Measurements from ENCODE around the gene DHX32. TPM values are rescaled to one million over a fixed set of nuclear protein-coding genes. Genes with fewer than 3 reads are reported as not detected.

The DHX32 gene
- total RNA-seq, 4 donors from 2014 or later, result 27.4 to 44.4 (median 32.9) TPM

- TF ChIP-seq, protein P1, sequence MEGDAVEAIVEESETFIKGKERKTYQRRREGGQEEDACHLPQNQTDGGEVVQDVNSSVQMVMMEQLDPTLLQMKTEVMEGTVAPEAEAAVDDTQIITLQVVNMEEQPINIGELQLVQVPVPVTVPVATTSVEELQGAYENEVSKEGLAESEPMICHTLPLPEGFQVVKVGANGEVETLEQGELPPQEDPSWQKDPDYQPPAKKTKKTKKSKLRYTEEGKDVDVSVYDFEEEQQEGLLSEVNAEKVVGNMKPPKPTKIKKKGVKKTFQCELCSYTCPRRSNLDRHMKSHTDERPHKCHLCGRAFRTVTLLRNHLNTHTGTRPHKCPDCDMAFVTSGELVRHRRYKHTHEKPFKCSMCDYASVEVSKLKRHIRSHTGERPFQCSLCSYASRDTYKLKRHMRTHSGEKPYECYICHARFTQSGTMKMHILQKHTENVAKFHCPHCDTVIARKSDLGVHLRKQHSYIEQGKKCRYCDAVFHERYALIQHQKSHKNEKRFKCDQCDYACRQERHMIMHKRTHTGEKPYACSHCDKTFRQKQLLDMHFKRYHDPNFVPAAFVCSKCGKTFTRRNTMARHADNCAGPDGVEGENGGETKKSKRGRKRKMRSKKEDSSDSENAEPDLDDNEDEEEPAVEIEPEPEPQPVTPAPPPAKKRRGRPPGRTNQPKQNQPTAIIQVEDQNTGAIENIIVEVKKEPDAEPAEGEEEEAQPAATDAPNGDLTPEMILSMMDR (IDR thresholded peaks at IDR 0.05 in 4 of 5, conservative IDR thresholded peaks at IDR 0.05 in 1 of 5), result no peak
- TF ChIP-seq POLR2A (IDR thresholded peaks at IDR 0.05), result no peak
- DNase-seq (no peak), ATAC-seq (no peak)
- Histone ChIP-seq H3K4me3 (no peak overlapping the region), H3K27me3 (no peaks in the 10 kb centered on the region), H3K27ac (no peak overlapping the region), H3K9me3 (no peaks in the 10 kb centered on the region), H3K4me1 (no peaks in the 10 kb centered on the region), H3K36me3 (peaks cover 3 to 22% of the 10 kb centered on the region in 2 donors)
- intact Hi-C loops (cut with DNase I; ENCODE audit: low total_unique reads) (no loop called here), in situ Hi-C loops (cut with MboI; ENCODE audit: low sequenced_read_pairs in 4 of 4) (no loop called here)
These were observed 9.8 kb downstream of the DHX32 start for GRCh38 chr10:125871338-125871737.

- Histone ChIP-seq H3K36me3 (peaks cover 0 to 18% of the 10 kb centered on the region in 2 donors), H3K4me1 (no peaks in the 10 kb centered on the region), H3K9me3 (no peaks in the 10 kb centered on the region), H3K27me3 (no peaks in the 10 kb centered on the region), H3K27ac (no peak overlapping the region), H3K4me3 (no peak overlapping the region)
- in situ Hi-C loops (cut with MboI; ENCODE audit: low sequenced_read_pairs in 4 of 4), result no loop called here
- DNase-seq (no peak), ATAC-seq (no peak)
- TF ChIP-seq, protein P1 (IDR thresholded peaks at IDR 0.05 in 4 of 5, conservative IDR thresholded peaks at IDR 0.05 in 1 of 5), result peak; percentile 50 to 82 (median 71)
- no peak for TF ChIP-seq POLR2A (IDR thresholded peaks at IDR 0.05)
- intact Hi-C loops (cut with DNase I; ENCODE audit: low total_unique reads), result no loop called here
These were observed 12.6 kb downstream of the DHX32 start for GRCh38 chr10:125868372-125868975.

GRCh38 chr10:125866421-125867029 lies 14.6 kb downstream of the DHX32 start:
- DNase-seq, result no peak
- Histone ChIP-seq H3K4me3 (no peak overlapping the region), H3K4me1 (no peaks in the 10 kb centered on the region), H3K27ac (no peak overlapping the region), H3K9me3 (no peaks in the 10 kb centered on the region), H3K27me3 (no peaks in the 10 kb centered on the region), H3K36me3 (peaks cover 0 to 18% of the 10 kb centered on the region in 2 donors)
- in situ Hi-C loops (cut with MboI; ENCODE audit: low sequenced_read_pairs in 4 of 4) (no loop called here), intact Hi-C loops (cut with DNase I; ENCODE audit: low total_unique reads) (no loop called here)
- no peak for TF ChIP-seq POLR2A (IDR thresholded peaks at IDR 0.05)
- TF ChIP-seq, protein P1 (IDR thresholded peaks at IDR 0.05 in 4 of 5, conservative IDR thresholded peaks at IDR 0.05 in 1 of 5), result no peak
- ATAC-seq, result no peak

DNA sequence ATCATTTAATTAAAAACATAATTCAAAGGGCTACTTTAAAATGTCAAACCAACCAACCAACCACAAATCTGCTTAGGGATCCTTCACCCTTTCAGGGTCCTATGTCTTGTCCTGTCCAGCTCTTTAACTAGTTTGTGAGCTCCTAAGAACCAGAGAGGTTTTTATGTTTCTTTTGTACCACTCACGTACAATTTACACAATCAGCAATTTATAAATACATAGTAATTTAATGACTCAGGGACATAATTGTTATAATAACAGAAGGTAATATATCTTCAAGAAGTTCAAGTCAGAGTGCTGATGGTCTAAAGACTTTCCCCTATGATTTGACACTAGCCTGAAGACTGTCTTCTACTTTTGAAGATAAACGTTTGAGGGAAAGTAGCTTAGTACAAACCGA lies 16.0 kb downstream of the DHX32 start:
- no peak for TF ChIP-seq POLR2A (IDR thresholded peaks at IDR 0.05)
- TF ChIP-seq, protein P1 (IDR thresholded peaks at IDR 0.05 in 4 of 5, conservative IDR thresholded peaks at IDR 0.05 in 1 of 5), result no peak
- in situ Hi-C loops (cut with MboI; ENCODE audit: low sequenced_read_pairs in 4 of 4), result no loop called here
- H3K9me3 ChIP-seq, result no peaks in the 10 kb centered on the region
- H3K4me3 ChIP-seq, result no peak overlapping the region
- H3K36me3 ChIP-seq, result peaks cover 0 to 18% of the 10 kb centered on the region in 2 donors
- intact Hi-C loops (cut with DNase I; ENCODE audit: low total_unique reads), result no loop called here
- ATAC-seq (no peak), DNase-seq (no peak)
- no peak overlapping the region for H3K27ac ChIP-seq
- no peaks in the 10 kb centered on the region for H3K27me3 ChIP-seq
- H3K4me1 ChIP-seq, result no peaks in the 10 kb centered on the region

Data from gastrocnemius medialis (tissue), 4 donors.